ENCODE results near the gene IGFN1.
"Not testable (repeated sequence)": the region's sequence is repeated elsewhere in the genome, so short reads cannot be mapped to it uniquely, and the experiment has no call there.

The IGFN1 gene

DNA sequence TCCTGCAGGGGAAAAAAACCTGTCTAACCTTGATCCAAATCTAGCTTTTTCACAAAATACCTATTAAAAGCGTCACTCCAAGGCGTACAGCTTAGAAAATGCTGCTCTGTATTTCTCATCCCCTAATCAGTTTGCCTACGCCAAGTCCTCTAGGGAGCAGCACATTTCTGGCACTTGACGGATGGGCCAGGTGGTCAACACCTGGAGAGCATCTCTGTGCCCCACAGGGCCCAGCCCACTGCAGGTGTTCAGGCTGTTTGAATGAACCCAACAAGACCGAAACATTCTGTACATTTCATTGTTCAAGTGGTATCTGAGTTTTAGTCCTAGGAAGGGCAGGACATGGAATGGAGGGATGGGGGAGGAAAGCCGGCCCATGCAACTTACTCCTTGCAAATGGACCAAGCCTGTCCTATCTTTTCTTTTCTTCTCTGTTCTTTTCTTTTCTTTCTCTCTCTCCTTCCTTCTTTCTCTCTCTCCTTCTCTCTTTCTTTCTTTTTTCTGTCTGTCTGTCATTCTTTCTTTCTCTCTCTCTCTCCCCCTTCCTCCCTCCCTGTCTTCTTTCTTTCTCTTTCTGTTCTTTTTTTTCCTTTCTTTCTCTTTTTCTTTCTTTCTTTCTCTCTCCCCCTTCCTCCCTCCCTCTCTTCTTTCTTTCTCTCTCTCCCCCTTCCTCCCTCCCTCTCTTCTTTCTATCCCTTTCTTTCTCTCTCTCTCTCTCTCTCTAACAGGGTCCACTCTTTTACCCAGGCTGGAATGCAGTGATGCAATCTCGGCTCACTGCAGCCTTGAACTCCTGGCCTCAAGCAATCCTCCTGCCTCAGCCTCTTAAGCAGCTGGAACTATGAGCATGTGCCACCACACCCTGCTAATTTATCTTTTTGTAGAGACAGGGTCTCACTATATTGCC lies 29.1 kb downstream of the IGFN1 start:
- no peak for DNase-seq

GRCh38 chr1:201220388-201220715 lies 29.7 kb downstream of the IGFN1 start:
- DNase-seq, result no peak

DNA sequence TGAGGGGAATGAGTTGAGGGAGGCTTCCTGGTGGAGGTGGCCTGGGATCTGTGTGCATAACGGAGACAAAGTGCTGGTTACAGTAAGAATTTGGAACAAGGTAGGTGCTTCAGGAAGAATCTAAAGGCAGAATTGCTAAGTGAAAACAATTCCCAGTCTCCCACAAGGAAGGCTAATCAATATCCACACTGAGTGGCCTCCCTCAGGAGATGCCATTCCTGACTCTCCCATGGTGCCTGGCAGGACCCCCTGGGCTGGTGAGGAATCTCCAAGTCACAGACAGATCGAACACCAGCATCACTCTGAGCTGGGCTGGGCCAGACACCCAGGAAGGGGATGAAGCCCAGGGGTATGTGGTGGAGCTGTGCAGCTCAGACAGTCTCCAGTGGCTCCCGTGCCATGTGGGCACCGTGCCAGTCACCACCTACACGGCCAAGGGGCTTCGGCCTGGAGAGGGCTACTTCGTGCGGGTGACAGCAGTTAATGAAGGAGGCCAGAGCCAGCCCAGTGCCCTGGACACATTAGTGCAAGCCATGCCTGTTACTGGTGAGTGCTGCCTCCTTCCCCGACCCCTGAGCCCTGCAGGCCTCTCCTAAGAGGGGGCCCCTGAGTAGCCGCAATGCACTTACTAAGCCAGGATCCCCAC lies 30.7 kb downstream of the IGFN1 start:
- DNase-seq, result no peak

GRCh38 chr1:201222125-201222524 lies 31.5 kb downstream of the IGFN1 start:
- no peak for DNase-seq

- DNase-seq, result no peak
These were observed 33.4 kb downstream of the IGFN1 start for GRCh38 chr1:201223852-201224665.

GRCh38 chr1:201224666-201225370 lies 34.2 kb downstream of the IGFN1 start:
- no peak for DNase-seq

GRCh38 chr1:201226178-201226514 lies 35.5 kb downstream of the IGFN1 start:
- no peak for DNase-seq

GRCh38 chr1:201226859-201227488 lies 36.4 kb downstream of the IGFN1 start:
- DNase-seq, result no peak

DNA sequence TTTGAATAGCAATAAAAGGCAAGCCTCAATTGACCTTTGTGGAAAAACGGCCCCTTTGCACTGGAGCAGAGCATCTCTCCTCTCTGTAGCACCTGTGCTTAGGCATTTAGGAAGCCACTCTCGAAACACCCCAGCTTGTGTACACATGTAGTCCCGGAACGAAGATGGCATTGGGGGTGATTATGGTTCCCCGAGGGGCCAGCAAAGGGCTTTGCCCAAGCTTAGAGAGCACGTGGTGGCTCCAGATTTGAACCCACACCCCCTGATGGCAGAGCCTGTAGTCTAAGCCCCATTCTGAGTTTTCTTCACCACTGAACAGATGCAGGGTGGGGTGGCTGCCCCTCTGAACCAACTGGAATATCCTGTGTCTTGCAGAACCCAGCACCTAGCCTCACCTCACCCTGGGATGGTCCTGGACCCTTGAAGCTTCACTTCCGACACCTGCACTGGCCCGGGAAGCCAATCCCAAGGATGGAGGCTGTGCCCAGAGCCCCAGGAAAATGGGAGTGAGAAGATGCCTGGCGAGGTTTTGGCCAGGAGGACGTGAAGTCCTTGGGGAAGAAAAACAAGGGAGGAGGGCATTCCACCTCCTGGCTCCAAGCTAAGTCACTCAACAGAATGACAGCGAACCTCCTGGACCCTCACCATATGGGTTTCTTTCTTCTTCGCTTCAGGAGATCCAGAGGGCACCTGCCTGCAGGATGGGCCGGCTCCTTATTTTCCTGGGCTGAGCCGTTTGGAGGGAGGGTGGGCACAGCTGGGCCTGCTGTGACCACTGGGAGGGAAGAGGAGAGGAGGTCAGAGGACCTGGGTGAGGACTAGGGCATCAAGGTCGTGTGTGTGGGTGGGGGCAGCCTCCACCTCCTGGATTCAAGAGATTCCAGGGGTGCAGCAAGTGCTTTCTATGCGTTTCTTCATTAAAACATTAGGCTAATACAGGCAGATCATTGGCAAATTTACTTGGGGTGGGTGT lies 37.7 kb downstream of the IGFN1 start:
- no peak for DNase-seq

- no peak for DNase-seq
These were observed 38.5 kb downstream of the IGFN1 start for GRCh38 chr1:201229095-201229494.

DNA sequence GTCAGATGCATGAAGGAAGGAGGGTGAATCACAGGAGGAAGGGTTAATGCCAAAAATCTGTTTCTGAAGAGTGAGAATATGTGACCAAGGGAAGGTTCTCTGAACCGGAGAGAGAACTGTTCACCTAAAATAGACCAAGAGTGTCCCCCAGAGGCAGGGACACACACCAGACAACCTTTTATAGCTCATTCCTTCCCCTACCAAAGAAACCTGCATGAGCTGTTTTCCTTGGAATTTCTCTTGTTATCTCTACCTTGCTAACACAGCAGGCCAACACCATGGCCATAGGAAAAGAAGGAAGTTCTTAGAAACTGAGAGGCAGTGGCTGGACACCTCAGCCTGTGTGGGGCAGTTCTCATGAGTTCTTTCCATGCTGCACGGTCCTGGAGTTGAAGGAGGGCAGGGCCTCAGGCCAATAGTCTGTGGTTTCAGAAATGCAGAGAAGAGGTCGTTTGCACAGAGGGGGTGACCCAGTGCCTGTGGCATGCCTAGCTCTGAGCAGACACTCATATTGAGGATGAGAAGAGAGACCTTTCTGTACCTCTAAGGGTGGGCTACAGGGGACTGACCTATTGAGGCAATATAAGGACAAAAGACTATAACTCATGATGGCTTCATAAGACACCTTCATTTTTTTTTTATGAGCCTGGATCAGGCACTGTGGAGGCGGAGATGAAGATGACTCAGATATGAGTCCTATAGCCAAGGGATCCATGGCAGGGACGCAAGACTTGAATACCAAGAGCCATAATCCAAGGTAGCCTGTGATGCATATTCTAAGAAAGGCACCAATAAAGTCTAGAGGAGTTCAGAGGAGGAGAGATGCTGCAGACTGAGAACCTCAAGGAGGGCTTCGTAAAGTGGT lies 39.4 kb downstream of the IGFN1 start:
- DNase-seq, result no peak

DNA sequence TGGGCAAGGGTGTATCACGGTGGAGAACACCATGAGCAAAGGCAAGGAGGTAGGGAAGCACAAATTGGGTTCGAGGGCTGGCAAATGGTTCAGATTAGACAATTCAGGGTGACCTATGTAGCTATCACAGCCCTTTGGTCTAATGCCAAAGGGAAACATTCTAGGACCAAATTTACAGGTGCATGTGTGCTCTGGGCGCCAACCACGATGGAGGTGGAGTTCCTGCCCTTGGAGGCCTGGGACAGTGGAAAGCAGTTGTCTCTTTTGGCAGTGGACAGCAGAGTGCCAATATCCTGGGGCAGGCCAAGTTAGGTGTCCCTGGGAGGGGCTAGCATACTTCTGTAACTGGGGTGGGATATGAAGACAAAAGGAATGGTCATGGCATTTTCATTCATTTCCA lies 40.1 kb downstream of the IGFN1 start:
- DNase-seq, result no peak

DNA sequence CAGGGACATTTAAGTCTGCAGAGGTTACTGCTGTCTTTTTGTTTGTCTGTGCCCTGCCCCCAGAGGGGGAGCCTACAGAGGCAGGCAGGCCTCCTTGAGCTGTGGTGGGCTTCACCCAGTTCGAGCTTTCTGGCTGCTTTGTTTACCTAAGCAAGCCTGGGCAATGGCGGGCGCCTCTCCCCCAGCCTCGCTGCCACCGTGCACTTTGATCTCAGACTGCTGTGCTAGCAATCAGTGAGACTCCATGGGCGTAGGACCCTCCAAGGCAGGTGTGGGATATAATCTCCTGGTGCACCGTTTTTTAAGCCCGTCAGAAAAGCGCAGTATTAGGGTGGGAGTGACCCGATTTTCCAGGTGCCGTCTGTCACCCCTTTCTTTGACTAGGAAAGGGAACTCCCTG lies 49.0 kb downstream of the IGFN1 start:
- DNase-seq, result not testable (repeated sequence)

- DNase-seq, result no peak
These were observed 49.5 kb downstream of the IGFN1 start for GRCh38 chr1:201240171-201240570.

GRCh38 chr1:201241736-201242135 lies 51.1 kb downstream of the IGFN1 start:
- no peak for DNase-seq

- no peak for DNase-seq
These were observed 54.5 kb downstream of the IGFN1 start for GRCh38 chr1:201245082-201245481.

DNA sequence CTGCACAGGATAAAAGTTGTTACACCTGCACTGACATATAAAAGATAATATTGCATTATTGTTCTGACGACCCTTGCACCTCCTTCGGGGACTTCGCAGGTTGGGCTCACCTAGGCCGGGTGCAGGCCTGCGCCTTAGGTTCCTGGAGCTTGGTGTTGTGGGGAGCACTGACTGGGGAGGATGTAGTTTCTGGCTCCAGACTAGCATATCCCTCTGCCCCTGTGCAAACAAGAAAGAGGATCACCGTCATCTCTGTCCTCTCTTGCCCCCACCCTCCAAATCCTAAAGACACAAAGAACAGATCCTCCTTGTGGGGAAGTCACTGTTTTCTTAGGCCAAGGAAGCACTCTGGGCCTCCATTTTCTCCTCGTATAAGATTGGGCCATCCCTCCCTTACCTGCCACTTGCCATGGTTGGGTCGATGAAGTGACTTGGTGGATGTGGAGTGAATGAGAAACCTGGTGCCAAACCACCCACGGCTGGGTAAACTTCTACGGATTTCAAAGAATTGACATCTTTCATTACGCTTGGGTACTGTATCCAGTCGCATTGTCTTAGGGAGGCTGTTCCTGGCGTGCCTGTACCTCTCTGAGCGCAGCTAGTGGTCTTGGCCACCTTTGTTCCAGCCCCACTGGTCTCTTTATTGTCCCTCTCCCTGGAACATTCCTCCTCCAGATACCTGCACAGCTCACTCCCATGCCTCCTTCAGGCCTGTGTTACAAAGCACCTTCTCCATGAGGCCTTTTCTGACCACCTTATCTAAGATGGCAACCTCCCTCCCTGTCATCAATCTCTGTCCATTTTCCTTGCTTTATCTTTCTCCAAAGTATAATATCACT lies 58.3 kb downstream of the IGFN1 start:
- no peak for DNase-seq

GRCh38 chr1:201250326-201251011 lies 59.8 kb downstream of the IGFN1 start:
- DNase-seq, result no peak

GRCh38 chr1:201251411-201251810 lies 60.8 kb downstream of the IGFN1 start:
- no peak for DNase-seq

All from NCI-H1048 (cell line).